Suppressor macrophage treated with lipopolysaccharide for 4 hours (primary cell): ENCODE measurements around the gene RASA3.

Experiments
- DNase-seq: peaks from one replicate; pipeline ENCODE4 v3.0.0-alpha.2; 2020

Gene RASA3

DNA sequence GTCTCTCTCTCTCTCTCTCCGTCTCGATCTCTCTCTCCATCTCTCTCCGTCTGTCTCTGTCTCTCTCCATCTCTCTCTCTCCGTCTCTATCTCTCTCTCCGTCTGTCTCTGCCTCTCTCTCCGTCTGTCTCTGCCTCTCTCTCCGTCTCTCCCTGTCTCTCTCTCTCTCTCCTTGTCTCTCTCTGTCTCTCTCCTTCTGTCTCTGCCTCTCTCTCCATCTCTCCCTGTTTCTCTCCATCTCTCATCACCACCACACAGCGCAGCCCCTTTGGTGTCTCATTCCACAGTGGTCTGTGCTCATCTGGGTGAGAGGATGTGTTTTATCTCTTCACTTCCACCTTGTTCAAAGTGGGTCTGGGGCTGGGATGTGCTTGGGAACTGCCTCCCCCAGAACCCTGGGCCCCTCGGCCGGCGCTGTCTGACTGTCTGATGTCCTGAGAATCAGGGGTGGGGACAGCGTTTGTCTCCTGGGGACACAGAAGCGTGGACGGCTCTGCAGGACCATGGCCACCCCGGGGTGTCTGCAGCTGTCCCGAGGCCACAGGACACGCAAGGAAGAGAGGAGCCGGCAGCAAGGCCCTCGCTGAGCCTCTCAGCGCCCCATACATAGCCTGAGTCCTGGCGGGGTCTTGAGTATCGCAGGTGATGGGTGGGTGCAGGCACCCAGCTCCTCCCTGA, 118.3 kb downstream of the RASA3 start:
- DNase-seq, result no peak

DNA sequence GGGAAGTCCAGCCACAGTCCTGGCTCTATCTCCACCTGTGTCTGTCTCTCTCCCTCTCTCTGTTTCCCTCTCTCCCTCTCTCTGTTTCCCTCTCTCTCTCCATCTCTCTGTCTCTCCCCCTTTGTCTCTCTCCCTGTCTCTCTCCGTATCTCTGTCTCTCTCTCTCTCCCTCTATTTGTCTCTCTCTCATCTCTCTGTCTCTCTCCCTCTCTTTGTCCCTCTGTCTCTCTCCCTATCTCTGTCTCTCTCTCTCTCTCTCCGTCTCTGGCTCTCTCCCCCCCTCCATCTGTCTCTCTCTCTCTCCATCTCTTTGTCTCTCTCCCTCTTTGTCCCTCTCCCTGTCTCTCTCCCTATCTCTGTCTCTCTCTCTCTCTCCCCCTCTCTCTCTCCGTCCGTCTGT, 119.1 kb downstream of the RASA3 start:
- no peak for DNase-seq

DNA sequence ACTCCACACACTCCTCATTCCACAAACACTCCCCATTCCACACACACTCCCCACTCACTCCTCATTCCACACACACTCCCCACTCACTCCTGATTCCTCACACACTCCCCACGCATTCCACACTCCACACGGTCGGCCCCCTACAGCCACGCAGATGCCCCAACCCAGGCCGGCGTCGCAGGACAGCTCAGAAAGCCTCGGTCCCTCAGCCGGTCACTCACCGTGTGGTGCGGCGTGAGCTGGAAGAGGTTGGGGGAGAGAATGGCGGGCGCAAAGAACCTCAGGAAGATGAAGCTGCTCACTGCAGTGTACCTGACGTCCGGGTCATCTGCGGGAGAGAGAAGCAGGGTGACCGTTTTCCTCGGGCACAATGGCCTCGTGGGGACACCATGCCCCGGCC, 119.5 kb downstream of the RASA3 start:
- no peak for DNase-seq

DNA sequence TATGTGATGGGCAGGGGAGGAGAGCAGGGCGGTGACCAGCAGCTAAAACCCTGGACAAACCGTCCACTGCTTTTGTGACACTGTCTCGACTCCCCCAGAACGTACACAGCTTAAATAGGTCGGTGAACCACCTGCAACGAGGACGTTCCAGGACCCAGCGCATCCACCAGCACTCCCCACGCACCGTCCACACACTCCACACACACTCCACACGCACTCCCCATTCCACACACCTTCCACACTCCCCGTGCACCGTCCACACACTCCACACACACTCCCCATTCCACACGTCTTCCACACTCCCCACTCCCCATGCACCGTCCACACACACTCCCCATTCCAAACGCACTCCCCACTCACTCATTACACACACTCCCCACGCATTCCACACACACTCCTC, 120.3 kb downstream of the RASA3 start:
- DNase-seq, result no peak

DNA sequence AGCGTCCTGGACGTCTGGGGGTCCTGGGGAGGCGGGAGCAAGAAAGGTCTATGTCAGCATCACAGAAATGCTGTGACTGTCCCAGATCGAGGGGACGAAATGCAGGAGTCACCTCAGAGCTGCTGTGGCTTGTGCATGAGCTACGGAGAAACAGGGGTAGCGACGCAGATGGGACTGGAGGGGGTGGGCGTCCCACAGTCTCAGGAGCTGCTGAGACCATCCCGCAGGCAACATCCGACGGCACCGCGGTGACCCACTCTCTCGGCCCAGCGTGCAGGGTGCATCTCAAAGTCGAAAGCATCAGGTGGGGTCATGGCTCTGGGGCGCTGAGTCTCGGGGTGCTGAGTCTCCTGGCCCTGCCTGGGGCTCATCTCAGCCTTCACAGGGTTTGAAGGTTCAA, 121.2 kb downstream of the RASA3 start:
- DNase-seq, result no peak

DNA sequence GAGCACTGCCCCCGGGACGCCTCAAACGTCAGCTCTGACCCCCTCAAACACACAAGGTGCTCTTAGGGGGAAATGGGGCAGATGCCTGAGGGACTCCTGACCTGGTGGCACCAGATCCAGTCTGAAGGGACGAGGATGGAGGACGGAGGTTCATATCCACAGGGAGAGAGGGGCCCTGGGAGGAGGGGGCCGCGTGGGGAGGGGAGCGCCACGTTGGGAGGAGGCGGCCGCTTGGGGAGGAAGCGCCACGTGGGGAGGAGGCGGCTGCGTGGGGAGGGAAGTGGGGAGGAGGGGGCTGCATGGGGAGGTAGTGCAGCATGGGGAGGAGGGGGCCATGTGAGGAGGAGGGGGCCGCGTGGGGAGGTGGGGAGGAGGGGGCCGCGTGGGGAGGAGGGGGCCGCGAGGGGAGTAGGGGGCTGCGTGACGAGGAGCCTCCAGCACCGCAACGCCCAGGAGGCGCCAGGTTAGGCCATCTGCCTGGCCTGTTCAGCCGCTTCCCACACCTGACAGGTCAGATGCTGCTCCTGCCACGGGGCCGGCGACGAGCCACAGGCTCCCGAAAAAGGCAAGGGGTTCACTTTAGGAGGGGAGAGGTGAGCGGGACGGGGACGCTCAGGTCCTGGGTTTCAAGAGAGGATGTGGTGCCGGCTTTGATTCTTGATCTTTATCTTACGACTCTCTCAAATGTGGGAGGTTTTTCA, 121.9 kb downstream of the RASA3 start:
- DNase-seq, result no peak

DNA sequence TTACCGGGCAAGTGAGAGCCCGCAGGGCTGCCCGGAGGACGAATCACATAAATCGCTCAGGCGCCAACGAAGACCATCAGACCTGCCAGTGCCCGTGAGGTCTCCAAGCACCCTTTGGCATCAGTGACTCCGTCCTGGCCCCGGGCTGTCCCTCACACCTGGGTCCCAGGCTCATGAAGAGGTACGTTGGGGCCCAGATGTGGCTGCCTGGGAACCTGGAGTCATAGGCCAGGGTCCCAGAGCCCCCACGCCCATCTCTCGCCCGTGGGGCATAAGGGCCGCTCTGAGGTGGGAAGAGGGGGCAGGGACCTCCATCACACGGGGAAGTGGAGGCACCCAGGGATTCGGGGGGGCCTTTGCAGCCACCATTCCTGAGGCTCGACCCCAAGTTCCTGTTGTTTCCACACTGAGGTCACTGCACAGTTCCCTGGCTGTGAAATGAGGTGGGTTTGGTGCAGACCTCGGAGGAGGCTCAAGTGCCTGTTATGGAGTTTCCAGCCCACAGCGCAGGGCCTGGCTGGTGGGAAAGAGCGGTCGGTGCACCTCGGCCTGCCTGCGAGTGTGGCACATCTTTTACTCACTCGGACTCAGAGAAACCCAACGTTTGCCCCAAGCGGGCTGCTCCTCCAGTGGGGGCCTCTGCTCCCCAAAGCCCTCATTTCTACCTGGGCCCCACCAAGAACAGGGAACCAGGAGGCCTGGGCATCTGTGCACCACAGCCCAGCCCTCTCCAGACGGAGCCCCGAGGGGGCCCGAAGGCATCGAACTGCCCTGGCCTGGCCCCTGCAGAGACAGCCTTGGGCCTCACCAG, 122.6 kb downstream of the RASA3 start:
- DNase-seq, result no peak

DNA sequence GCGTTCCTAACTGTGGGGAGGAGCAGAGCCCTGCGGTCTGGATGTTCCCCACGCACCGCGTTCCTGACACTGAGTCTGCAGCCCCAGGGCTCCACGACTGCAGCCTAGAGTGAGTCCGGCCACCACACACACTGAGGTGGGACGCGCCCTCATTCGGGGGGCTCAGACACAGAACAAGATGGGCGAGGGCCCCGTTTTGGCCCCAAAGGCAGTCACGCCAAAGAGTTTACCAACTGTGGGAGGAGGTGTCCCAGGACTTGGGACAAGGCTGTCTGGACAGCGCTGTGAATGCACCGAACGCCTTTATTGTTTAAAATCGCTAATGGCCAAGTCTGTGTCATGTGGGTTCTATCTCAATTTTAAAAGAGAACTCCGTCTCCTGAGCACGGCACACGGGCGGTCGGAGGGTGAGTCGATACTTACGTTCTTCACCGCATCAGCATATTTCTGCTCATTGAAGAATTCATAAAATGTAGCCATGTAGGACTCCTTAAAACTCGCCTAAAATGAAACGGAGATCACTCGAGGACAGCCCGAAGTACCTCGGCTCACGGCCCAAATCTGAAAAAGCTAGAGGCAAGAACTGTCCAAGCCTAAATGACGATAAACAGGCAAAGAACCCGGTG, 123.3 kb downstream of the RASA3 start:
- DNase-seq, result no peak

DNA sequence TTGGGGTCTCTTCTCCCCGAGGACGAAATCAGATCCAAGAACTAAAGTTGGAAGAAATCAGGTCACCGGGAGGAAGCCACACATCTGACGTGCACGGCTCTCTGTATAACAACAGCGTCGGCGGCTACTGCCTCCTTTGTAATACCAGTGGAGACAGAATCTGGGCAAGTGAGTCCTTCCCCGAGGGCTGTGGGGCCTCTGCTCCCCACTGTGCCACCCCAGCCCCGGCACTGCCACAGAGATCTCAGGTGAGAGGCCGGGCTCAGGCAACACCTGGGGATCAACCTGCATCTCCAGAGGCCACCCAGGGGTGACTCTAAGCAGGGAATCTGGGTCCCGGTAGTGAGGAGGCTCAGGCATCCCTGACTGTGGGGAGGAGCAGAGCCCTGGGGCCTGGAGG, 124.9 kb downstream of the RASA3 start:
- no peak for DNase-seq

DNA sequence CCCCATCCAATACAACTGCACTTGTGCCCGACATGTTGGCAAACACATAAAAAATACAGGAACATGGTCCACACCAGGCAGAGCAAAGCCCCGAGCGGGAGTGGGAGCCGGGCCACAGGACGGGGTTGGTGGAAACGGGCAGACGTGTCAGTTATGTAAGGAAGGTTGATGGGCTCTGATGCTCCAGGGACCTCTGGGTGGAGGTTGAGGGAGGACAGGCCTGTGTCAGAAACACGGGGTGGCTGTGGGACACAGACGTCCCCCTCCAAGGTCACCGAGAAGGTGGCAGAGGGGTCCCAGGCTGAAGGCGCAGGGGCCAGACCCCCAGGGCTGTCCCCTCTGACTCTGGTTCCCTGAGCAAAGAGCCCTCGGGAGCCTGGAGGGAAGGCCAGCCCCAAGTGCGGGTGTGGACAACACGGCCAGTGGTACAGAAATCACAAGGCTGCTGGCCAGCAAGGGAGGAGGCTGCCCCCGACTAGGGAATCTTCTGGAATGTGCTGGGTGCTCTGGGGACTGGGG, 127.2 kb downstream of the RASA3 start:
- DNase-seq, result no peak

DNA sequence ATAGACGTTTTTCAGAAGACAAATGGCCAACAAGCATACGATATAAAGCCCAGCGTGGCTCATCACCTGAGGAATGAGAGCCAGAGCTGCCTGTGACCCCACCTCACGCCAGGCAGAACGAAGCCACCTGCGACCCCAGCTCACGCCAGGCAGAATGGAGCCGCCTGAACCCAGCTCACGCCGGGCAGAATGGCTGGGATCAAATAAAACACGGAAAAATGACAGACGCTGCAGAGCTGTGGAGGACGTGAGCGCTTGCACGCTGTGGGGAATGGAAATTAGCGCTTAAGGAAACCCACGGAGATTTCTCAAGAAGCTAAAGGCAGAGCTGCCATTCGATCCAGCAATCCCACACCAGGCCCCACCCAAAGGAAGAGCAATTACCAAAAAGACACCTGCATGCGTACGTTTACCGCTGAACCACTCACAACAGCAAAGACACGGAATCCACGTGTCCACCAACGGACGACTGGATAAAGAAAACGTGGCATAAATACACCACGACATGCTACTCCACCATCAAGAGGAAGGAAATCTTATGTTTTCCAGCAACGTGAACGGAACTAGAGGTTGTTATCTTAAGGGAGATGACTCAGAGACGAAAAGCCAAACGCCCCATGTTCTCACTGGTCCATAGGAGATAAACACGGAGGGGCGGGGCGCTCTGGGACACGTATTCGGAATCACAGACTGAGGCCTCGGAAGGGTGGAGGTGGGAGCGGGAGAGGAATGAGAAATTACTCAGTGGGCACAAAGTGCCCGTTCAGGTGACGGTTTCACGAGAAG, 127.8 kb downstream of the RASA3 start:
- no peak for DNase-seq

DNA sequence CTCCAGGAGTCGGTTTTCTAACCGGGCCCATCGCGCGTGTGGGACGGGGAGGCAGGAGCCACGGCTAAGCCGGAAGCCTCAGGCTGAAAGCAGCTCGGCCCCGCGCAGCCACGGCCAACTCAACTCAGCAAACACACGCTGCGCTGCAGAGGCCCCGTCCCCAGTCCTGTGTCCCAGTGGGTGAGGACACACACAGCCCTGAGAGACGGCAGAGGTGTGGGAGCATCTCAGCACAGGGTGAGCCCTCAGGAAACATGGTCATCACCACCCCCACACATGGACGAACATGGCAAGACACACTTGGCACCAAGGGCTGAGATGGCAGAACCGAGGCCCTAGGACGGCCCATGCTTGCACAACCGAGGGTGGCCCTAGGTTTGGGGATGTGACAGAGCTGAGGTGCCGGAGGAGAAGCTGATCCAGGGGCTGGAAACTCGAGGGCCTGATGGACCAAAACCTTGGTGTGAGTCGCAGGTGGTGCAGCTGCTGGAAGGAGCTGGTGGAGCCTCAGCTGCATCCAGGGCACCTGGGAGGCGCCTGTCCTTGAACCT, 129.6 kb downstream of the RASA3 start:
- no peak for DNase-seq

DNA sequence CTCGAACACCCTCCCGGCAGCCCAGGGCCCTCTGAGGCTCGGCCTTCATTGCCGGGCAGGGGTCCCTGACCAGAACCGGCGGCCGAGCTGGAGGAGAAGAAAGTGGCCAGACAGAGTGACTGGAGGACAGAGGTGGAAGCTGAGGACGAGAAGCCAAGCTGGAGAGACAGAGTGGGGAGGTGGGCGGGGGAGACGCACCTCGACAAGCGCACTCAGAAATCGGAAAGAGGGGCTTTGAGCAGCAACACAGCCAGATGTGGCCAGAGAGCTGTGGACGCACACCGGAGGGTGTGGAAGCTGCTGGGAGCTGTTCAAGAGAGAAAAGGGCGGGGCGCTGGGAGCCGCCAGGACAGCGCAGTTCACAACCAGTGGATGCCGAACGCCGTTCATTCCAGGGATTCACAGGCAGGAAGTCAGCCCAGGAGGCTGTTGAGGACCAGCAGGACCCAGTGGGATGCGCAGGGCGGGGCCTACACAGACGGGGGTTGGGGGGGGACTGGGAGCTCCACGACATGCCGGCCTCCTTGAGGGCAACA, 130.3 kb downstream of the RASA3 start:
- no peak for DNase-seq

DNA sequence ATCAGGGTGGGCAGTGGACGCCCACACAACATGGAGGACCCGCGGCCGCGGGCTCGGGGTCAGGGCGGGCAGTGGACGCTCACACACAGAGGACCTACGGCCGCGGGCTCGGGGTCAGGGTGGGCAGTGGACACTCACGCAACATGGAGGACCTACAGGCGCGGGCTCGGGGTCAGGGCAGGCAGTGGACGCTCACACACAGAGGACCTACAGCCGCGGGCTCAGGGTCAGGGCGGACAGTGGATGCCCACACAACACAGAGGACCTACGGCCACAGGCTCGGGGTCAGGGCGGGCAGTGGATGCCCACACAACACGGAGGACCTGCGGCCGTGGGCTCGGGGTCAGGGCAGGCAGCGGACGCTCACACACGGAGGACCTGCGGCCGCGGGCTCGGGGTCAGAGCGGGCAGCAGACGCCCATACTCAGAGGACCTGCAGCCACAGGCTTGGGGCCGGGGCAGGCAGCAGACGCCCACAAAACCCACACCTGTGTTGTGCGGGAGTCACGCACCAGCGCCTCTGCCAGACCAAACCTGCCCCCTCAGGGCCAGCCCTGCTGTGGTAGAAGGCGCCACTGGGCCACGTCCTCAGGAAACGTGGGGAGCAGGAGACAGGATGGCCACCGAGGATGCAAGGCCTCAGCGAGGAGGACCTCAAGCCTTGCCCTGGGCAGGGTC, 131.0 kb downstream of the RASA3 start:
- no peak for DNase-seq

DNA sequence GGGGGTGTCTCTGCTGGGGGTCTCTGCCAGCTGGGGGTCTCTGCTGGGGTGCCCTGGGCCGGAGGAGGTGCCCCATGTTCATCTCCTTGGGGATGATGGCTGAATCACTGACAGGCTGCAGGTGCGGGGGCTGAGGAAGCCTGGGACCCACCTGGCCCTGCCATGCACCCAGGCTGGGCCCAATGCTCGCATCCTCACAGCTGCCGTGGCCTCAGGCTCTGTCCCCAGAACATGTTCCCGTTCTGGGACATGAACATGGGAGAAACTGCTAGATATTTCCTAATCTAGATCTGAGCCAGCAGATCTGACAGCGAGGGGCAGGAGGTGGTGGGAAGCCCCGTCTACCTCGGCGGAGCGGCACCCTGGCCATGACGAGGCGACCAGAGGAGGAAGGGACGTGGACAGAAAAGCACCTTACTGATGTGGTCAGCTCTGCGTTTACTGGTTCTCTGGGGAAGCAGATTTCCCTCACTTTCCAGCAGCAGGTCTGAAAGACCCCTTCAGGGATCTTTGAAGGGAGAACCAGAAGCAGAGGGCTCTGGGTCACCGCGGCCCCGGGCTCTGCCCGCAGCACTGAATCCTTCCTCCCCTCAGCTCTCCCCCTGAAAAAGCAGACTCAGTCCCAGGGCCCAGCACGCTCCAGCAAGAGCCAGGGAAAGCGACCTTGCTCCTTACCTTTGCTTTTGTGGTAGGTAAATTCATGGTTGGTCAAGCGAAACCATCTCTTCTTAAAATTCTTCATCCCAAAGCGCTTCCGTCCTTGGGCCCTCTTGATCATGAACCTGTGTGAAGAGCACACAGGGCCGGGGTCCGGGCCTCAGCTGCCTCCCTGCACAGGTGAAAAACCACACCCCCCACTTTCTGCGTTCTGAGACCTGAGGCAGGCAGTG, 132.0 kb downstream of the RASA3 start:
- no peak for DNase-seq

DNA sequence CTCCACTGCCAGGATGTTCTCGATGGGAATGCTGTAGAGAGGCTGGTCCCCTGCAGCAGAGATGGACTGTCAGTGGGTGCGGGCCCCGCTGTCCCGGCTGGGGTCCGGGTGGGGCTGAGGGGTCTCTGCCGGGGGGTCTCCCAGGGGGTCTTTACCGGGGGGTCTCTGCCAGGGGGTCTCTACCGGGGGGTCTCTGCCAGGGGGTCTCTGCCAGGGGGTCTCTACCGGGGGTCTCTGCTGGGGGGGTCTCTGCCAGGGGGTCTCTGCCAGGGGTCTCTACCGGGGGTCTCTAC, 132.9 kb downstream of the RASA3 start:
- DNase-seq, result no peak

DNA sequence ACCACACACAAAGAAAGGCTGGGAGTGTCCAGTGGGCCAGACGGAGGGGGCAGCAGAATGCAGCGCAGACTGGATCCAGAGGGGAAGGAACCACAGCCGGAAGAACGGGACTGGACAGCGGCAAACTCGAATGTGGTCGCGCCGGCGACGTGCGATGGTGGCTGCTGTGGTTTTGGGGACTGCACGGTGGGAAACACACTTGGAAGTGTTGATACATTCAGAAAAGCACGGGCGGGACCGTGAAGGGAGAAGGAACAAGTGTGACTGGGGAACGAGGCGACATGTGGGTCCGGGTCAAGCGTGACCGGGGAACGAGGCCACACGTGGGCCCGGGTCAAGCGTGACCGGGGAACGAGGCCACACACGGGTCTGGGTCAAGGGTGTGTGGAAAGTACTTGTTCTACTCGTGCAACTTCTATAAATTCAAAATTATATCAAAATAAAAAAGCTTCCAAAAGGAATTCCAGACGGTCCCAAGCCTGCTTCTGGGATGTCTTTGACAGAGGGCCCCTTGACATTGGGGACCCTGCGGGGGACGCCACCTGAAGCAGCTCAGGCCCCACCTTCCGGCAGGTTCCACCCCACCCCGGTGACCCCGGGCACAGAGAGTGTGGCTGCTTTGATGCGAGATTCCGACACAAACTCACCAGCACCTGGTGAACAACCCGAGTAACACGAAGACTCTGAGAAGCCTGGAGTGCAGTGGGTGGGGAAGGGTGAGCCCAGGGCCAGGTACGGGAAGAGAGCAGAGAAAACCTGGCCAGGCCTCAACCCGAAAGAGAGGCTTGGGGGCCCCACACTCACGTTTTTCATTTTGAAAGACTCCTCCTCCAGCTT, 133.4 kb downstream of the RASA3 start:
- no peak for DNase-seq

DNA sequence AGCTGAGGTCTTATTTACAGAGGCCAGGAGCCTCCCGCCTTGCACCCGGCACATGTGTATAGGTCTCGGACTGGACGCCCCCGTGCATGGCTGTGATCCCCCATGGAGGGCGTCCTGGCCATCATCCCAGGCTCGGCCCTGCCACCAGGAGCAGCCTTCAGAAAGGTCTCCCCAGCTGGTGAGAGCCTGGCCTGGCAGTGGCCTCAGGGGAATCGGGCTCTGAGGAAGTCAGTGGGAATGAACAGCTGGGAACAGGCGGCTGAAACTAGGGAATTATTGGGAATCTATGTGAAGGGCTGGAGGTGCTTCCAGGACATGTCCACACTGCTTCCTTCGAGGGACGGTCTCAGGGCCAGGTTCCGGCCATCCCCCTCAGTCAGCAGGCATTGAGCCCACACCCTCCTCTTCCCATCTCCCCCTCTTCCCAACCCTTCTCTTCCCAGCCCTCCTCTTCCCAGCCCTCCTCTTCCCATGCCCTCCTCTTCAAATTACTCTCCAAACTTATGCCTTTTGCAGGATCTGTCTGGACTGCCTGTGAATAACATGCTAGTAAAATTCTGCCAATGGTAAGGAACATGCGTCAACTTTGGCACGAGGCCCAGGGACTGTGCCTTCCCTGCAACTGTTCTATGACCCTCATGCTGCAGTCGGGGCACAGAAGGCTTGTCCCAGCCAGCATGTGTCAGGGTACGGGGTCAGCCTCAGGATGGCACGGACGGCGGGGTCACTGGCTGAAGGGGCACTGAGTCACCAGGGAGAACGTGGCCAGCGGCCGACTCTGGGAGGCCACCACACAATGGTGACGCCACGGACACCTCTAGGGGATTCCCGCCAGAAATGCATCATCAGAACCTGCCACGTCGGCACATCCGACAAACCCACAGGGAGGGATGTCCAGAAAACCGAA, 134.3 kb downstream of the RASA3 start:
- peak; percentile 15 for DNase-seq
